KMS-11 (cell line): Measurements from ENCODE around the gene PPP2R3A.
A peak's percentile ranks its signal among the peaks of the same experiment; 100 is the strongest.

Source experiments
- H2AFZ ChIP-seq: fragments of 200-600 bp; sonication (generic); 2 replicates; pipeline ENCODE4 v1.6.1; 2016; ENCODE audit warnings: antibody characterized with exemption, mixed run types, low read depth
- H3K27ac ChIP-seq: fragments of 200-600 bp; sonication (generic); 2 replicates; pipeline ENCODE4 v1.6.1; 2016; ENCODE audit warnings: mild to moderate bottlenecking, mixed run types
- H3K27me3 ChIP-seq: fragments of 200-600 bp; sonication (generic); 2 replicates; pipeline ENCODE4 v1.6.1; 2017; ENCODE audit warnings: mild to moderate bottlenecking, low read depth, mixed run types, moderate library complexity; ENCODE audit not compliant: insufficient read depth
- H3K36me3 ChIP-seq: fragments of 200-600 bp; sonication (generic); 2 replicates; pipeline ENCODE4 v1.6.1; 2017; ENCODE audit warnings: mild to moderate bottlenecking, mixed run types; ENCODE audit not compliant: insufficient read depth
- H3K4me1 ChIP-seq: fragments of 200-600 bp; sonication (generic); 2 replicates; pipeline ENCODE4 v1.6.1; 2016; ENCODE audit warnings: mild to moderate bottlenecking, low read depth, mixed run types; ENCODE audit not compliant: poor library complexity, severe bottlenecking
- H3K4me2 ChIP-seq: fragments of 200-600 bp; sonication (generic); 2 replicates; pipeline ENCODE4 v1.7.0; 2016; ENCODE audit warnings: mild to moderate bottlenecking, mixed run types
- H3K4me3 ChIP-seq: fragments of 200-600 bp; sonication (generic); IDR thresholded peaks from 2 replicates; pipeline ENCODE4 v1.6.1; 2017; ENCODE audit warnings: low read depth, low read length, mixed read lengths; ENCODE audit not compliant: insufficient read depth
- H3K79me2 ChIP-seq: fragments of 200-600 bp; sonication (generic); 2 replicates; pipeline ENCODE4 v1.6.1; 2016; ENCODE audit warnings: low read depth, mixed run types; ENCODE audit not compliant: insufficient read depth
- H3K9ac ChIP-seq: fragments of 200-600 bp; sonication (generic); 2 replicates; pipeline ENCODE4 v1.6.1; 2016; ENCODE audit warnings: mild to moderate bottlenecking, mixed run types
- H4K20me1 ChIP-seq: fragments of 200-600 bp; sonication (generic); 2 replicates; pipeline ENCODE4 v1.6.1; 2016; ENCODE audit warnings: mild to moderate bottlenecking, mixed run types; ENCODE audit not compliant: insufficient read depth
- TF ChIP-seq, protein P1 (sequence below): fragments of 200-600 bp; sonication (generic); conservative IDR thresholded peaks from 2 replicates; pipeline ENCODE4 v1.6.1; 2017; ENCODE audit warnings: low read depth, mild to moderate bottlenecking, antibody characterized with exemption, low read length, moderate library complexity, mixed read lengths

Gene PPP2R3A

DNA sequence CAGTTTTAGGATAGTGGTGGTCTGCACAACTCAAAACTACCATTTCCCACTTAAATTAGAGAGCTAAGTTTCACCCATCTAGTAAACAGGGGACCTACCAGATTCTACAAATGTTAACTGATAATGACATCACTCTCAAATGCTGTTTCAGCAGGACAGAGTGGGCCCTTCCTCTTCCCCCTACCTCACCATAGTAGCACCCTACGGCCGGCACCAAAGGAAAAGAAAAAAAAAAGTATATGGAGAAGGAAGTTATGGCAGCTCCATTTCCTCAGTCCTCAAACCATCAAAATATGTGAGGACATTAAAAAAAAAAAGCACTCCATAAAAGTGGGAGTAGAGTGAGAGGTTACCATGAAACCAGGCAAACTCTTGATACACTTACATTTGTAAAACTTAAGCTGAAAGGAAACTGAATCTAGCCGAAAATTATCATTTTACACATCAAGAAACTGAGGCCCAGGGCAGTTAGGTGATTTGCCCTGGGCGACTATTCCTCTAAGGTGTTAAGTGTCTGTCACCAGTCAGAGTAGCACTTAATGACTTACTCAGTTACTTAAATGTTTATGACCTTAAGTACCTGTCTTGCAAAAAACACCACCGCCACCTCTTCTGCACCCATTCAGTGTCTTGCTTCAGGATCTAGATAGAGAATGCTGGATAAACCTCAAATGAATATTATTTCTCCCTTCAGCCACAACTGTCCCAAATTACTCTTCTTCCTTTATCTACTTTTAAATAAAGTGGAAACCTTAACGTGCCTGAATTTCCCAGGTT lies 227.9 kb downstream of the PPP2R3A start:
- Histone ChIP-seq H4K20me1 (peaks cover 64% of the 10 kb centered on the region), H3K27ac (peak overlapping the region; percentile 100), H3K4me1 (peaks cover 43% of the 10 kb centered on the region), H3K79me2 (peaks cover 71% of the 10 kb centered on the region), H3K9ac (peak overlapping the region; percentile 99), H3K36me3 (no peaks in the 10 kb centered on the region; the same call in 1 of the 2 replicates), H3K27me3 (no peaks in the 10 kb centered on the region), H2AFZ (no peak overlapping the region), H3K4me3 (peak overlapping the region; percentile 45), H3K4me2 (peak overlapping the region; percentile 71)
- TF ChIP-seq, protein P1, sequence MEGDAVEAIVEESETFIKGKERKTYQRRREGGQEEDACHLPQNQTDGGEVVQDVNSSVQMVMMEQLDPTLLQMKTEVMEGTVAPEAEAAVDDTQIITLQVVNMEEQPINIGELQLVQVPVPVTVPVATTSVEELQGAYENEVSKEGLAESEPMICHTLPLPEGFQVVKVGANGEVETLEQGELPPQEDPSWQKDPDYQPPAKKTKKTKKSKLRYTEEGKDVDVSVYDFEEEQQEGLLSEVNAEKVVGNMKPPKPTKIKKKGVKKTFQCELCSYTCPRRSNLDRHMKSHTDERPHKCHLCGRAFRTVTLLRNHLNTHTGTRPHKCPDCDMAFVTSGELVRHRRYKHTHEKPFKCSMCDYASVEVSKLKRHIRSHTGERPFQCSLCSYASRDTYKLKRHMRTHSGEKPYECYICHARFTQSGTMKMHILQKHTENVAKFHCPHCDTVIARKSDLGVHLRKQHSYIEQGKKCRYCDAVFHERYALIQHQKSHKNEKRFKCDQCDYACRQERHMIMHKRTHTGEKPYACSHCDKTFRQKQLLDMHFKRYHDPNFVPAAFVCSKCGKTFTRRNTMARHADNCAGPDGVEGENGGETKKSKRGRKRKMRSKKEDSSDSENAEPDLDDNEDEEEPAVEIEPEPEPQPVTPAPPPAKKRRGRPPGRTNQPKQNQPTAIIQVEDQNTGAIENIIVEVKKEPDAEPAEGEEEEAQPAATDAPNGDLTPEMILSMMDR: no peak

DNA sequence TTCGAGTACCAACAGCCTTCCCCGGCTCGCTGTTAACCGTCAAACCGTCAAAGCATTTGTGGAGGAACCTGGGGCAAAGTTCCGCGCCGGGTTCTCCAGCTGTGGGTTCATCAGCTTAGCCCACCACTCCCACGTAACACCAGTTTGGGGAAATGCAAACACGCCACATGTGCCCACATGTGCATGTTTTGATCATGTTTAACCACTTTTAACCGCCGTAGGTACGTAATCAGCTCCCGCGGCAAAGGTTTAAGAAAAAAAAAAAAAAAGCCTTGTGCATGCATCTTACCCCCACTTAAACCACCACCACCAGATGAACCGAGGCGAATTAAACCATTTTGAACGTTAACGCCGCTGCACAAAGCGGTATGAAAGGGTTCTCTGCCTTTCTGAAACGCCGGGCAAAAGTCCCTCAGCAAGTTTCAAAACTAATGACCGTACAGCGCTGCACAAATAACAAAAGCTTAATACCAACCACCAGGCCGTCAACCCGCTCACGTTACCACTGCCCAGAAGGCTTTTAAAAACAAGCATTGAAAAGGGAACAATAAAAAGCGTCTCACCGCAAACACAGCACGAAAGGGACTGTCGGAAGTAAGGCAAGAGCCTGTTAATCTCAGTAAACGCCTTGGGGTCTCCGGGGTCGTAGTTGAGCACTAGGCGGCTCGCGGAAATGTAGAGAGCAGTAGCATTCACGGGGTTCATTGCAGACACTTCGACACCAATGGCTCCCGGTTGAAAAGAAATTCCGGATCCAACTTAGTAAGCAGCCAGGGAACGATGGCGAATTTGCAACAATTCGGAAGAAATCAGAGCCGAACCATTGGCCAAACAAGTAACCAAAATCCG lies 229.1 kb downstream of the PPP2R3A start:
- H3K9ac ChIP-seq: peak overlapping the region; percentile 99
- H3K27ac ChIP-seq: peak overlapping the region; percentile 100
- peaks cover 53% of the 10 kb centered on the region for H4K20me1 ChIP-seq
- H2AFZ ChIP-seq: no peak overlapping the region
- H3K79me2 ChIP-seq: peaks cover 59% of the 10 kb centered on the region
- peak overlapping the region; percentile 33 for H3K4me3 ChIP-seq
- H3K27me3 ChIP-seq: no peaks in the 10 kb centered on the region
- peaks cover 35% of the 10 kb centered on the region for H3K4me1 ChIP-seq
- TF ChIP-seq, protein P1: no peak; the same call in 1 of the 2 replicates
- H3K4me2 ChIP-seq: peak overlapping the region; percentile 71
- no peaks in the 10 kb centered on the region; the same call in 1 of the 2 replicates for H3K36me3 ChIP-seq

DNA sequence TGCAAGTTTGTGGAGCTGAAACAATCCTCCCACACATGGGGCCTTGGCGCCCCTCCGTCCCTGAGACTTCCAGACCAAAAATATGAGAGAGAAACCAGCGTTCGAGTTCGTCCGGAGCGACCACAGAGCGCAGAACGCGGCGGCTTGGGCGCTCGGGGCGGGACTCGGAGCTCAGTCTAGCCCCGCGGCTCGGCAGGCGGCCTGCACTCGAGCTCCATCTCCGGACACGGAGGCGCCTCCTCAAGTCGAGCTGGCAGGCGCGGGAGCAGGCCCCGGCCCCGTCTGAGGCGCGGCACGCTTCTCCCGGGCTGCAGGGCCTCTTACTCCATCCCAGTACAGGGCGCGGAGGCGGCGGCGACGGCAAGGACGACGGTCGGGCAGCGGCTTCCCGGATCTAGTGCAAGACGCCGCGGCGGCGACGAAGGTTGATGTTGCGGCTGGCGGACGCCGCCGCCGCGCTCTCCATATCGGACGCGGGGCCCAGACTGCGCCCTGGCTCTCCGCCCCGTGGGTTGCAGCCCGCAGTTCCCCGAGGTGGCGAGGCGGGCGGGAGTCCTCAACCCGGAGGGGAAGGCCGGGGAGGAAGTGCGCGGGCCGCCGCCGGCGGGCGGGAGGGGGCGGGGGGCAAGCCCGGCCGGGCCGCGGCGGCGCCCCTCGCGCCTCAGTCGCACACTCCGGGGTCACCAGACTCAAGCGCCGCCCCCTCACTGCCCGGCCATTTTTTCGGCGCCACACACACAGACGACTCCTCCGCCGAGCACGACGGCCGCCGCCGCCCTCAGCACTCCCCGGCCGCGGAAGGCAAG lies 229.9 kb downstream of the PPP2R3A start:
- Histone ChIP-seq H3K9ac (peak overlapping the region; percentile 99), H3K4me1 (peaks cover 26% of the 10 kb centered on the region), H3K4me2 (peak overlapping the region; percentile 71), H3K4me3 (peak overlapping the region; percentile 33), H3K27ac (peak overlapping the region; percentile 100), H3K27me3 (no peaks in the 10 kb centered on the region), H4K20me1 (peaks cover 44% of the 10 kb centered on the region), H3K36me3 (no peaks in the 10 kb centered on the region; the same call in 1 of the 2 replicates), H2AFZ (0 out of 2 replicates have a peak overlapping the region, but pooled peaks have one; percentile 13), H3K79me2 (peaks cover 51% of the 10 kb centered on the region)
- TF ChIP-seq, protein P1: no peak

DNA sequence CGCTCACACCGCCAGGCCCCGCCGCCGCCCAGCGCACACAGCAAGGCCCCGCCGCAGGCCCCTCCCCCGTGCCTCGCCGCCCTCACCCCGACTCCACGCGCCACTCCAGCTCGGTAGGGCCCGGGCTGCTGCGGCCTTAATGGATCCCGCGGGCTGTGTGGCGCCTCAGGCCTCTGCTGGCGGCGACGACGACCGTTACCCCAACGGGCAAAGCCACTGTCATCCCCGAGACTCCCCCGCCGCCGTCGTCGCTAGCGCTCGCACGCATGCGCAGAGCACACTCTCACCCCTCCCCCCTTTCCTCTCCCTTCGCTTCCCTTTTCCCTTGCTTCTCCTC lies 230.5 kb downstream of the PPP2R3A start, which contains the start of gene MSL2:
Gene MSL2, minus strand, starts transcription at position 272 of the 337 bp plus-strand sequence. CDS start 1,222 bp downstream, outside the sequence.
- Histone ChIP-seq H4K20me1 (peaks cover 39% of the 10 kb centered on the region), H3K27ac (peak within 1 kb of the TSS; percentile 100), H3K36me3 (no peaks in the 10 kb centered on the region; the same call in 1 of the 2 replicates), H2AFZ (peak within 1 kb of the TSS; percentile 91), H3K4me2 (peak within 1 kb of the TSS; percentile 80), H3K27me3 (no peaks in the 10 kb centered on the region), H3K4me3 (peak within 1 kb of the TSS; percentile 76), H3K79me2 (peaks cover 45% of the 10 kb centered on the region), H3K4me1 (peaks cover 21% of the 10 kb centered on the region), H3K9ac (peak within 1 kb of the TSS; percentile 99)
- TF ChIP-seq, protein P1: no peak
